ENCODE data around the gene GARIN5B.

GRCh38 chr19:55311397-55311796 is 51.7 kb downstream of the GARIN5B start:
- TF ChIP-seq CTCF (IDR thresholded peaks at IDR 0.05) (no peak), EZH2 (IDR thresholded peaks at IDR 0.05; ENCODE audit: borderline replicate concordance, insufficient read depth, low read depth, low read length, poor library complexity, severe bottlenecking) (no peak)

All from B cell (primary cell).